ENCODE measurements around the gene MARCKSL1.

MARCKSL1 gene, protein sequence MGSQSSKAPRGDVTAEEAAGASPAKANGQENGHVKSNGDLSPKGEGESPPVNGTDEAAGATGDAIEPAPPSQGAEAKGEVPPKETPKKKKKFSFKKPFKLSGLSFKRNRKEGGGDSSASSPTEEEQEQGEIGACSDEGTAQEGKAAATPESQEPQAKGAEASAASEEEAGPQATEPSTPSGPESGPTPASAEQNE

DNA sequence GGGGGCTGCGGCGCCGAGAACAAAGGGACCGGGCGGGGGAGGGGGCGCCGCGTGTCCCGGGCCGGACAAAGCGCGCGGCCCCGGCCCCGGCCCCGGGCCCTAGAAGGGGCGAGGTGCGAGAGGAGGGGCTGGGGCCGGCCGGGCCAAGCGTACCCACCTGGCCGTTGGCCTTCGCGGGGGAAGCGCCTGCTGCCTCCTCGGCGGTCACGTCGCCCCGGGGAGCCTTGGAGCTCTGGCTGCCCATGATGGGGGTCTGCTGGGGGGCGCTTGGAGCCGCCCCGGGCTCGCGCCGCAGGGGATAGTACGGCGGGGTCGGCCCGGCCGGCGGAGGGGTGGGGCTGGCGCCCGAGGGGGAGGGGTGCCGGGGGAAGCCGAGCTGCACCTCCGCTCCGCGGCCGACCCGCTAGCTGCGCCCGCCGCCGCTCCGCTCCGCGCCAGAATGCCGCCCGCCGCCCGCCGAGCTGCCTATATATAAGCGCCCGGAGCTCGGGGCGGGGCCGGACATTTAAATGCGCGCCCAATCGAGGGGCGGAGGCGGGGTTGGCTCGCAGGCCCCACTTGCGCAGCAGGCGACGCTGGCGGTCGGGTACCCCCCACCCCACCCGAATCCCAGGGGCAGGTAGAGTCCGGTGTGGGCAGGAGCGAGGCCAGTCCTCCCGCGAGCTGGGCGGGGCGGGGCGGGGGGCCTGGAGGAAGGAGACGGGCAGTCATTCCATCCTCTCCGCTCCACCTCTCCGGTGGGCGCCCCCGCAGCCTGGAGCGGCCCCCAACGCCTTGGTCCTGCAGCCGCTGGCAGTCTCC lies at the start of gene MARCKSL1:
Gene MARCKSL1 (minus strand): TSS at position 444 of the 801 bp plus-strand sequence. CDS start 200 bp downstream, at position 244.
- TF ChIP-seq, protein P1, sequence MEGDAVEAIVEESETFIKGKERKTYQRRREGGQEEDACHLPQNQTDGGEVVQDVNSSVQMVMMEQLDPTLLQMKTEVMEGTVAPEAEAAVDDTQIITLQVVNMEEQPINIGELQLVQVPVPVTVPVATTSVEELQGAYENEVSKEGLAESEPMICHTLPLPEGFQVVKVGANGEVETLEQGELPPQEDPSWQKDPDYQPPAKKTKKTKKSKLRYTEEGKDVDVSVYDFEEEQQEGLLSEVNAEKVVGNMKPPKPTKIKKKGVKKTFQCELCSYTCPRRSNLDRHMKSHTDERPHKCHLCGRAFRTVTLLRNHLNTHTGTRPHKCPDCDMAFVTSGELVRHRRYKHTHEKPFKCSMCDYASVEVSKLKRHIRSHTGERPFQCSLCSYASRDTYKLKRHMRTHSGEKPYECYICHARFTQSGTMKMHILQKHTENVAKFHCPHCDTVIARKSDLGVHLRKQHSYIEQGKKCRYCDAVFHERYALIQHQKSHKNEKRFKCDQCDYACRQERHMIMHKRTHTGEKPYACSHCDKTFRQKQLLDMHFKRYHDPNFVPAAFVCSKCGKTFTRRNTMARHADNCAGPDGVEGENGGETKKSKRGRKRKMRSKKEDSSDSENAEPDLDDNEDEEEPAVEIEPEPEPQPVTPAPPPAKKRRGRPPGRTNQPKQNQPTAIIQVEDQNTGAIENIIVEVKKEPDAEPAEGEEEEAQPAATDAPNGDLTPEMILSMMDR (IDR thresholded peaks at IDR 0.05; ENCODE audit: control extremely low read depth, extremely low read depth, low read depth, missing control alignments): no peak
- ChIA-PET POLR2A (interaction anchor here (0.6 to 2.9 kb wide), 70 partner anchors 10 to 649 kb away, joined by 3 to 92 read pairs (median 5); partner anchors contain the start of genes BSDC1, CCDC28B, HDAC1 and IQCC), CTCF (interaction anchor here (0.7 to 2.3 kb wide), 14 partner anchors 8 to 93 kb away, joined by 3 to 11 read pairs (median 4); partner anchors contain the start of gene BSDC1)
- peak; percentile 86 for DNase-seq (ENCODE audit: extremely low spot score)

DNA sequence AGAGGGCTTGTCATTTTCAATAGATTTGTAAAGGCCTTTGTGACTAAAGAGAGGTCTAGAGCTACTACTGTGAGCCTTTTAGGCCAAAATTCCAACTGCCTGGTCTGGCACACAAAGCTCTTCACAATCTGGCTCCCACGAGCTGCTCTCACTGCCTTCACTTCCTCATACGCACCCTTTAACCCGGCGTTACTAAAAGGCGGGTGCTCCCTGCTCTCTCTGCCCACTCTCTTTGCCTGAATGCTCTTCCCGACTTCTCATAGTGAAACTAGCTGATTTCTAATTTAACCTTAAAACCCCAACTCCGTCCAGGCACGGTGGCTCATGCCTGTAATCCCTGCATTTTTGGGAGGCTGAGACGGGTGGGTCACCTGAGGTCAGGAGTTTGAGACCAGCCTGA lies 44.0 kb upstream of the MARCKSL1 start:
- ChIA-PET CTCF (interaction anchor here (1.2 to 1.4 kb wide), 2 partner anchors 12 to 21 kb away, joined by 3 read pairs; no protein-coding TSS in a partner anchor), POLR2A (no interaction called here)
- TF ChIP-seq, protein P1 (IDR thresholded peaks at IDR 0.05; ENCODE audit: control extremely low read depth, extremely low read depth, low read depth, missing control alignments): no peak
- no peak for DNase-seq (ENCODE audit: extremely low spot score)

DNA sequence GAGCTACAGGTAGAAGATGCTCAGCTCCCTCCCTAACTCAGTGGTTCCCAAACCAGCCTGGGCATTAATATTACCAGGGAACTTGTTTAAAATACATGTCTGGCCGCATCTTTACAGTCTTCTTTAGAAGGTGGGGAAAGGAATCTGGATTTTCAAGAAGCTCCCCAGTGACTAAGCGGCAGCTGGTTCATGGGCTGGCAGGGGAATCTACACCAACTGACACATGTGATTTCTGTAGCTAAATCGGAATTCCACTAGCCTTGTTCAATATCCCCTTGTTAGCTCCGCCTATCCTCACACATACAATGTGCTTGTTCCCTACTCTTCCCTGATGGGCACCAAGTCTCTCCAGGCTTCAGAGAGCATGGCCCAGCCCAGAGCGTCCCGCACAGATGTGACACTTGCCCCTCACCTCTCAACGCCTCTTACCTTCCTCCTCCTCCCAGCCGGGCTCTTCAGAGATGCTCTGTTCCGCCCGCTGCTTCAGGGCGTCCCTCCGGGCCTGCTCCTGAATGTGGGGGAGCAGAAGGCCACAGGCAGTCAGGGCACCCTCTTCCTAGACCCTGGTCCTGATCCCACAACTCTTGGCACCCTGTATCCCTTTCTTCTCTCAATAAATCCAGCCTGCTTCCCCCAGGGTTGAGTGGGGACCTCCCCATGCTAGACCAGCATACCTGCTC lies 41.6 kb upstream of the MARCKSL1 start:
- CTCF ChIA-PET: interaction anchor here (0.7 to 2.1 kb wide), 8 partner anchors 9 to 162 kb away, joined by 3 to 9 read pairs (median 4); partner anchors contain the start of gene BSDC1
- POLR2A ChIA-PET: interaction anchor here (0.6 to 1.4 kb wide), 3 partner anchors 41 to 338 kb away, joined by 5 to 6 read pairs (median 5); partner anchors contain the start of gene MARCKSL1
- TF ChIP-seq, protein P1 (IDR thresholded peaks at IDR 0.05; ENCODE audit: control extremely low read depth, extremely low read depth, low read depth, missing control alignments): no peak

DNA sequence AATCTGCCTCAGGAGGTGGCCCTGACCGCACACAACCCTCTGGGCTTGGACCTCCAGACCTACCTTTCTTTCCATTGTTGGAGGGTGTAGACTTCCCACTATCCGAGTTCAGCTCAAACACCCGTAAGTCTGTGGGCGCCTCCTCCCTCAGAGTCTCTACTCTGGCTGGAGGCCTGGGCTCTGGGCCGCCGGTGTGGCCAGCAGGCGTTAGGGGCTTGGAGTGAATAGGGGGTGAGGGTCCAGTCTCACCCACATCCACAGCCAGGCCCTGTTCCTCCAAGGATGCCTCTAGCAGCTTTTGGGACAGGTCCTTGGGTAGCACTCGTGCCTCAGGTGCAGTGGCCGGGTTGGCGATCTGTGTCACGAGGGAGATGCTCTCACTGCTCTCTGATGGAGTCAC lies 40.2 kb upstream of the MARCKSL1 start:
- TF ChIP-seq, protein P1 (IDR thresholded peaks at IDR 0.05; ENCODE audit: control extremely low read depth, extremely low read depth, low read depth, missing control alignments): no peak
- POLR2A ChIA-PET: interaction anchor here (1.4 kb wide), 1 partner anchor 40 kb away, joined by 6 read pairs; the partner anchor contains the start of gene MARCKSL1
- DNase-seq (ENCODE audit: extremely low spot score): no peak
- CTCF ChIA-PET: interaction anchor here (1.1 to 2.1 kb wide), 5 partner anchors 10 to 161 kb away, joined by 3 to 9 read pairs (median 4); partner anchors contain the start of gene BSDC1

More for the DNA sequence above, 41.6 kb upstream of the MARCKSL1 start:
- DNase-seq (ENCODE audit: extremely low spot score): no peak

DNA sequence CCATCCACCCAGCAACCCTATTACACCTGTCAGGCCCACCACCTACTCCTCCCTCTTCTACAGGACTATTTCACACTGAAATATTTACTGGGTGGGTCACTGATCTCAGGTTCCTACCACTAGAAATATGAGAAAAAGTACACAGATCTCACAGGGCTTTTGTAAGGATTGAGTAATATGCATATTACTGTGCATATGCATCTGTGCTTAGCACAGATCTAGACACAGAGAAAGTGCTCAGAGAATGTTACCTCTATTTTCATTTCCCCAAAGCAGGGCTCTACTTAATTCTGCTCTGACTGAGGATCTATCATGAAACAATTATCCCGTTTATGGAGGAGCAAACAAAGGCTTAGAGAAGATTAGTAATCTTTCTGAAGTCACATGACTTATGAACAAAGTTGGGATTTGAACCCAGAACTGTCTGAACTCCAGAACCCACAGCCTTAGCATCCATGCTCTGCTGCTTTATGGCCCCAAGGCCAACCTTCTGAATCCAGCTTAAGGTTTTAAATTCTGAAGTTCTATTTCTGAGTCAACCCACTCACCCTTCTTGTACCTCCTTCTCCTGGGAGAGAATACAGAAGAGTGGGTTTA lies 38.1 kb upstream of the MARCKSL1 start:
- CTCF ChIA-PET: interaction anchor here (1.3 to 1.4 kb wide), 2 partner anchors 26 to 126 kb away, joined by 3 to 4 read pairs; no protein-coding TSS in a partner anchor

More for the DNA sequence above, 38.1 kb upstream of the MARCKSL1 start:
- no peak for DNase-seq (ENCODE audit: extremely low spot score)
- TF ChIP-seq, protein P1 (IDR thresholded peaks at IDR 0.05; ENCODE audit: control extremely low read depth, extremely low read depth, low read depth, missing control alignments): no peak
- POLR2A ChIA-PET: no interaction called here

All from GM10248 (cell line).